HG03469 (cell line): ENCODE results near the gene OGFOD3.
"Not testable (repeated sequence)": the region's sequence is repeated elsewhere in the genome, so short reads cannot be mapped to it uniquely, and the experiment has no call there.

Experiments used
- ATAC-seq: cut with Tn5 transposase; IDR thresholded peaks from one replicate; pipeline ENCODE4 v1.9.1; 2021; ENCODE audit warnings: mild to moderate bottlenecking, moderate library complexity, moderate number of reproducible peaks; ENCODE audit not compliant: unreplicated experiment

The OGFOD3 gene

DNA sequence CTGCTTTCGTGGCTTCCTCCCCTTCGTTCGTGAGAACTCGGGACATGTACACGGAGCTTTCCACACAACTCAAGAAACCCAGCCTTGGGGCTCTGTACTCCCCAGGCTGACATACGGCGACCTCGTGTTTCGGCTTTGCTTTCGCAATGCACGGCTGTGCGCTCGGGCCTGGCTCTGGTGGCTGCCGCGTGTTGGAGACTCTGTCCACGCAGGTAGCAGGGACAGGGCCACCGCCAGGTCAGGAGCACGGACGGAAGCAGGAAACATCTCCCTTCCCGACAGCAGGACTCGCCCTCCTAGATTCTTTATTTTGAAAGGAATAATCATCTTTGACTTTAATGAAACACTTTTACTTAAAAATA, 29.5 kb downstream of the OGFOD3 start:
- ATAC-seq = no peak

GRCh38 chr17:82388223-82388921, 30.0 kb downstream of the OGFOD3 start:
- no peak for ATAC-seq

DNA sequence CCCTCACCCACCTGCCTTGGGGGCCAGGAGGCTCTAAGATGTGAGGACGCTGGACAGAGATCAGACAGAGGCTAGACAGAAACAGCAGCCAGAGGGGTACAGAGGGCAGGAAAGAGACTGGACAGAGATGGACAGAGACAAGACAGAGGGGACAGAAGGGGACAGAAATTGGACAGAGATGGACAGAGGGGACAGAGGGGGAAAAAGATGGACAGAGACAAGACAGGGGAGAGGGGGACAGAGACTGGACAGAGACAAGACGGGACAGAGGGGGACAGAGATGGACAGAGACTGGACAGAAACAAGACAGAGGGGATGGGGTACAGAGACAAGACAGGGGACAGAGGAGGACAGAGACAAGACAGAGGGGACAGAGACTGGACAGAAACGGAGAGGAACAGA, 30.7 kb downstream of the OGFOD3 start:
- no peak for ATAC-seq

GRCh38 chr17:82386881-82387704, 31.3 kb downstream of the OGFOD3 start:
- ATAC-seq = no peak

- no peak for ATAC-seq
Measured at GRCh38 chr17:82386255-82386831, 32.0 kb downstream of the OGFOD3 start.

GRCh38 chr17:82385559-82386254, 32.7 kb downstream of the OGFOD3 start:
- no peak for ATAC-seq

GRCh38 chr17:82384730-82385481, 33.5 kb downstream of the OGFOD3 start:
- ATAC-seq = no peak

DNA sequence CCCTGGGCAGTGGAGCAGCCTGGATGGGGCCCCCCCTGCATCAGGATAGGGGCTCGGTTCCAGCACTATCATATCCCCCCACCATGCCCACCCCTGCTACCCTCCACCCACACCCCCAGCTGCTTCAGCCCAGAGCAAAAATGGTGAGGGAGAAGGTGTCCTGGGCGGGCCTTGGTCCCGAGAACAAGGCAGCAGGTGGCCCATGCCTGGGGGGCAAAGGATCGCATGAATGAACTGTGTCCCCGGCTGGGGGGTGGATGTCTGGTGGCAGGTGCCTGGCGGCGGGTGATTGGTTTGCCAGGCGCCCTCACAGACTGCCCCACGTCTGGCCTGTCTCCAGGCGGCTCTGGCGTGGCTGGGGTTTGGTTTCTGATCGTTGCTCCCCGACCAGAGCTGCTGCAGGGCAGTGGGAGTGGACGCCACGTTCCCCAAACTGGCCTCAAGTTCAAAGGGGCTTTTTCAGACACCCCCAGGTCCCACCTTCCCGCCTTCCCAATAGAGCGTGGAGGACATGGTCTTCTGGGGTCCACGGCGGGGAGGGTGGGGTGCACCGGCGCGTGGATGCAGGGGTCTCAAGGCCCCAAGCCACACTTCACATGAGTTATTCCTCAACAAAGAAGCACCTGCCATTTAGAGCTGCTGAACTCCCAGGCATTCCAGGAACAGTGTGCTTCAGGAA, 34.2 kb downstream of the OGFOD3 start:
- no peak for ATAC-seq

- ATAC-seq = no peak
Measured at GRCh38 chr17:82383411-82383810, 35.0 kb downstream of the OGFOD3 start.

- no peak for ATAC-seq
Measured at GRCh38 chr17:82382933-82383255, 35.5 kb downstream of the OGFOD3 start.

GRCh38 chr17:82382220-82382932, 36.0 kb downstream of the OGFOD3 start:
- not testable (repeated sequence) for ATAC-seq

- not testable (repeated sequence) for ATAC-seq
Measured at GRCh38 chr17:82381703-82382009, 36.7 kb downstream of the OGFOD3 start.

GRCh38 chr17:82380860-82381702, 37.3 kb downstream of the OGFOD3 start:
- ATAC-seq = no peak

GRCh38 chr17:82378741-82379021, 39.7 kb downstream of the OGFOD3 start:
- no peak for ATAC-seq

DNA sequence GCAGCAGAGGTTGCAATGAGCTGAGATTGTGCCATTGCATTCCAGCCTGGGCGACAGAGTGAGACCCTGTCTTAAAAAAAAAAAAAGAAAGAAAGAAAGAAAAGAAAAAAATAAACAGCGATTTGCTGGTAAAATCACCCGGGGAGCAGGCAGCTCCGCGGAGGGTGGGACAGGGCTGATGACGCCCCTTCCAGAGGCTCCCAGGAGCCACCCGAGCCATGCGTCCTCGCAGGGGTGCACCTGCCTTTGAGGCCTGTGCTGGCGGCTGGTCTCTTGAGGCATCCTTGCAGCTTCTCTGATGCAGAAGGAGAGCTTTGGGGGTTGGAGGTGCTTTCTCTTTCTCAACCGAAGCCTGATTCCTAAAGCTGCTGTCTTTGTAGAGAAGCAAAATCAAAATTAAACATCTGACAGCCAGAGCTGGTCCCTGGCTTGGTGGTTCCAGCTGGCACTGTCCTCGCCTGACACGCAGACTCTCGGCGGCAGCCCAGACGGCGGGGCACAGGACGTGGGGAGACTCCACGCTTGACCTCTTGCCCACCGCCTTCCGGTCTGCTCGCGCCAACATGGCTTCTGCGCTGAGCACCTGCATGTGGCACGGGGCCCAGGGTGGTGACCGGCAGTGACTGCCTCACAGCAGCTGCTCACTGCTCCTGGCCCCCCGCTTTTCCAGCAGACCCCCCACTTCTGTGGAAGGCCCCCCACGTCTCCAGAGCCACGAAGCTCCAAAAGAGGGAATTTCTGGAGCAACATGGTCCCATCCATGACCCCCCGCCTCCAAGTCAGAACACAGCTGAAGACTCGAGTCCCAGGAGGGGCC, 40.3 kb downstream of the OGFOD3 start:
- no peak for ATAC-seq

DNA sequence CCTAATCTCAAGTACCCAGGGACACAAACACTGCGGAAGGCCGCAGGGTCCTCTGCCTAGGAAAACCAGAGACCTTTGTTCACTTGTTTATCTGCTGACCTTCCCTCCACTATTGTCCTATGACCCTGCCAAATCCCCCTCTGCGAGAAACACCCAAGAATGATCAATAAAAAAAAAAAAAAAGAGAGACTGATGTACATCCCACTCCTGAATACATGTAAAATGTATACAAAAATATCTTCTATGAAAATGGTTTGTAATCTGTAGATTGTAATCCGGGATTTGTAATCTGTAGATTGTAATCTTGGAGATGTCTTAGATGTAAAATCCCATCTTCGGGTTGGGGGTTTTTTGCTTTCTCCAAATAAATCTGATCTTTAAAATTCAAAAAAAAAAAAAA, 41.1 kb downstream of the OGFOD3 start:
- ATAC-seq = not testable (repeated sequence)

- ATAC-seq = no peak
Measured at GRCh38 chr17:82376042-82376730, 42.2 kb downstream of the OGFOD3 start.
